ENCODE data around the gene FBXO31.

DNA sequence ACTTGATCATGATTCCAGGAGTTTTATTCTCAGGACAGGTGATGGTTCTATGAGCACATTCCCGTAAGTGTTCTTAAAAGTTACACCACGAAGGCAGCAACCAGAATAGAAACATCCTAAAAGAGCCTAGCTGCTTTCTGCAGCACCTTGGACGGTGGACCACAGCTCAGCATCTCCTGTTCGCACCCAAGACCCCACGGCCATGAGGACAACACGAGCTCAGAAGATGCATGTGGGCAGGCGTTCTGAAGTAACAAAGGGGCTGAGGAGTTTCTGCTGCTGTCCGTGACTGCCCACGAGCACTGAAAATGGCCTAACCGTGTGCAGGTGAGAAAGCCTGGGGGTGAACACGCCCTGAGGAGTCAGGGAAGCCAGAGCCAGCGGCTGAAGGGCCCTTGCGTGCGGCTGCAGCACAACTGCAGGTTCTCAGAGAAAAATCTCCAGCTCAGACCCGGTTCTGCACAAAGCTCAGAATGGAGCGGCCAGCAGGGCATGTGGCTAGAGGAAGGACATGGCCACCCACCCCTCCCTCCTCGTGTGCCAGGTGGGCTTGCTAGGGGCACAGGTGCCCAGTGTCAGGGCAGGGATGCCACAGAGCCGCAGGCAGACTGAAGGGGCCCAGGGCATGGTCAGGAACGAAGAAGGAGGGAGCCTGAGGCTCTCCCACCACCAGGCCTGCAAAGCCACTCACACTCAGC lies 55.6 kb downstream of the FBXO31 start:
- no peak for TF ChIP-seq POLR2A (IDR thresholded peaks at IDR 0.05)
- TF ChIP-seq, protein P1, sequence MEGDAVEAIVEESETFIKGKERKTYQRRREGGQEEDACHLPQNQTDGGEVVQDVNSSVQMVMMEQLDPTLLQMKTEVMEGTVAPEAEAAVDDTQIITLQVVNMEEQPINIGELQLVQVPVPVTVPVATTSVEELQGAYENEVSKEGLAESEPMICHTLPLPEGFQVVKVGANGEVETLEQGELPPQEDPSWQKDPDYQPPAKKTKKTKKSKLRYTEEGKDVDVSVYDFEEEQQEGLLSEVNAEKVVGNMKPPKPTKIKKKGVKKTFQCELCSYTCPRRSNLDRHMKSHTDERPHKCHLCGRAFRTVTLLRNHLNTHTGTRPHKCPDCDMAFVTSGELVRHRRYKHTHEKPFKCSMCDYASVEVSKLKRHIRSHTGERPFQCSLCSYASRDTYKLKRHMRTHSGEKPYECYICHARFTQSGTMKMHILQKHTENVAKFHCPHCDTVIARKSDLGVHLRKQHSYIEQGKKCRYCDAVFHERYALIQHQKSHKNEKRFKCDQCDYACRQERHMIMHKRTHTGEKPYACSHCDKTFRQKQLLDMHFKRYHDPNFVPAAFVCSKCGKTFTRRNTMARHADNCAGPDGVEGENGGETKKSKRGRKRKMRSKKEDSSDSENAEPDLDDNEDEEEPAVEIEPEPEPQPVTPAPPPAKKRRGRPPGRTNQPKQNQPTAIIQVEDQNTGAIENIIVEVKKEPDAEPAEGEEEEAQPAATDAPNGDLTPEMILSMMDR (IDR thresholded peaks at IDR 0.05), result no peak

Measured in adrenal gland (tissue), 5 donors.